Breast epithelium (tissue), 3 donors: ENCODE data around the gene TMEM74B.

ENCODE experiments used
- CTCF ChIP-seq, 3 donors: fragments of 450-650 bp; IDR thresholded peaks; one replicate each; pipeline ENCODE4 v1.5.1; 2016 to 2017; ENCODE audit warnings: antibody characterized with exemption in 3 of 3, mild to moderate bottlenecking in 3 of 3, moderate library complexity in 3 of 3
- POLR2A ChIP-seq: fragments of 450-650 bp; IDR thresholded peaks from one replicate; pipeline ENCODE4 v1.6.1; 2016; ENCODE audit warnings: antibody characterized with exemption, mild to moderate bottlenecking, moderate library complexity

DNA sequence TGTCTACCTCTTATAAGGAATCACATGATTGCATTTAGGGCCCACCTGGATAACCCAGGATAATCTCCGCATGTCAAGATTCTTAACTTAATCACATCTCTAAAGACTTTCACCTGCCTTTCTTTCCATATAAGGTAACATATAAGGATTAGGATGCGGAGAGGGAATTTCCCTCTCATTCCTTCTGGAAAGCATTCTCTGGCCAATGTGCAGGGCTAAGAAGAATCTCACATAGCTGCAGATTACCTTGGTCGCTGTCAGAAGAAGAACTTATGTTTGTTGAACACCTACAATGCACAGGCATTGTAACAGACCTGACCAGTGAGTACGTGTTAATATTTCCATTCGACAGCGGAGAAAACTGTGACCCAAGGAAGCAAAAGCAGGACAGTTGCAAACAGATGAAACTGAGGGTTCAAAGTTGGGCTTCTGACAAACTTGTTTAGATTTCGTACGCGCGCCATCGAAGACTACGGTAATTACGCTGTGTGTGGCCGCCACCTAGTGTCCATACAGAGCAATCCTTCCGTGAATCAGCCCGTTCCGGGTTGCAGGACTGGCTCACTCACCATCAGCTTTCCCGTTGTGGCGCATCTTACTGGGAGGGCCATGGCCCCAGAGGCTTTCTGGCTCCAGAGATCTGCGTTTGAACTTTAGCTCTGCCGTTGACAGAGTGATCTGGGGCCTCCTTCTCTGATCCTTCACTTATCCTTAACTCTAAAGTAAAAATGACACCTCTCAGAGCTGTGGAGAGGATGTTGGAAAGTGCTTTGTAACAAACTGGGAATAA, 28.0 kb upstream of the TMEM74B start:
- TF ChIP-seq POLR2A (no peak), CTCF (IDR thresholded peaks at IDR 0.05) (peak; percentile 53 to 76 (median 70))
